DOHH2 (cell line): ENCODE data around the gene MDGA2.
"Not testable (repeated sequence)": the region's sequence is repeated elsewhere in the genome, so short reads cannot be mapped to it uniquely, and the experiment has no call there.

ENCODE experiments used
- H3F3A ChIP-seq: fragments of 200-600 bp; sonication (generic), shearing (Covaris generic); 2 replicates; pipeline ENCODE4 v1.6.0; 2016; ENCODE audit warnings: antibody characterized with exemption, mild to moderate bottlenecking; ENCODE audit not compliant: control insufficient read depth, insufficient read depth
- H3K27ac ChIP-seq: fragments of 200-600 bp; sonication (generic); 2 replicates; pipeline ENCODE4 v1.5.1; 2014; ENCODE audit warnings: low read depth, mild to moderate bottlenecking, low read length, moderate library complexity
- H3K27me3 ChIP-seq: fragments of 200-600 bp; sonication (generic); 2 replicates; pipeline ENCODE4 v1.6.1; 2014; ENCODE audit warnings: mild to moderate bottlenecking, low read length, mixed read lengths; ENCODE audit not compliant: control insufficient read depth
- H3K36me3 ChIP-seq: fragments of 200-600 bp; sonication (generic); 2 replicates; pipeline ENCODE4 v1.6.1; 2014; ENCODE audit warnings: mild to moderate bottlenecking, low read length, moderate library complexity, mixed read lengths; ENCODE audit not compliant: control insufficient read depth
- H3K4me1 ChIP-seq: fragments of 200-600 bp; sonication (generic); 2 replicates; pipeline ENCODE4 v1.6.1; 2014; ENCODE audit warnings: mild to moderate bottlenecking, low read length, mixed read lengths; ENCODE audit not compliant: control insufficient read depth
- H3K4me2 ChIP-seq: fragments of 200-600 bp; sonication (generic); 2 replicates; pipeline ENCODE4 v1.6.0; 2014; ENCODE audit warnings: mild to moderate bottlenecking, low read length, moderate library complexity
- H3K4me3 ChIP-seq: fragments of 200-600 bp; sonication (generic); 2 replicates; pipeline ENCODE4 v1.5.1; 2014; ENCODE audit warnings: mild to moderate bottlenecking, low read length, mixed read lengths
- H3K79me2 ChIP-seq: fragments of 200-600 bp; sonication (generic); 2 replicates; pipeline ENCODE4 v1.6.1; 2014; ENCODE audit warnings: mild to moderate bottlenecking, low read length, mixed read lengths; ENCODE audit not compliant: control insufficient read depth
- H3K9me2 ChIP-seq: fragments of 200-600 bp; sonication (generic); replicated peaks from 2 replicates; pipeline ENCODE4 v1.6.1; 2014; ENCODE audit warnings: mild to moderate bottlenecking, low read length, mixed read lengths; ENCODE audit not compliant: control insufficient read depth
- H3K9me3 ChIP-seq: fragments of 200-600 bp; sonication (generic); 2 replicates; pipeline ENCODE4 v1.6.1; 2014; ENCODE audit warnings: antibody characterized with exemption, low read length, mixed read lengths; ENCODE audit not compliant: control insufficient read depth, insufficient read depth
- H4K20me1 ChIP-seq: fragments of 200-600 bp; sonication (generic); 2 replicates; pipeline ENCODE4 v1.6.0; 2014; ENCODE audit warnings: low read depth, mild to moderate bottlenecking, antibody characterized with exemption, low read length, moderate library complexity; ENCODE audit not compliant: control insufficient read depth, insufficient read depth
- CTCF ChIP-seq: fragments of 200-600 bp; sonication (generic); IDR thresholded peaks from one replicate; pipeline ENCODE4 v1.5.1; 2014; ENCODE audit warnings: antibody characterized with exemption, mild to moderate bottlenecking, low read depth, low read length; ENCODE audit not compliant: poor library complexity, severe bottlenecking
- EZH2phosphoT487 ChIP-seq: fragments of 200-600 bp; sonication (generic); IDR thresholded peaks from 2 replicates; pipeline ENCODE4 v1.6.1; 2017; ENCODE audit warnings: borderline replicate concordance, mild to moderate bottlenecking, antibody characterized with exemption, low read length, moderate library complexity, mixed read lengths

The MDGA2 gene

DNA sequence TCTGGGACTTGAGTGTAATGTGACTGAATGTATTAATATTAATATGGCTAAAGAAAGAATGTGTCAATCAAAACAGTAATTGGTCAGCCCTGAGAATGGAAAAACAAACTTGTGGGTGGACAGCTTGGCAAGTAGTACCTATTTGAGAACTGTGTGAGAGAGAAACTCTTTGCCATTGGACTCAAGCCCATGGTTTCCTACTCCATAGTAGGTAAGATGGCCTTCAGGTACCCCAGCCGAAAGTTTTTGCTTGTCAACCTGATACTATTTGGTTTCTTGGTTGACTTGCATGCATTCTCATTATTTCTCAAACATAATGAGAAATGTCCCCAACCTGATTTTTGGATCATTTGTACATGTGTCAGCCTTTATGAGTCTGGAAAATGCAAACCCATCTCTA lies 391.1 kb downstream of the MDGA2 start:
- Histone ChIP-seq H3K27ac (no peak overlapping the region), H3K9me3 (no peaks in the 10 kb centered on the region), H3K9me2 (no peaks in the 10 kb centered on the region), H3F3A (no peaks in the 10 kb centered on the region), H3K4me1 (no peaks in the 10 kb centered on the region), H4K20me1 (no peaks in the 10 kb centered on the region), H3K36me3 (no peaks in the 10 kb centered on the region), H3K4me2 (no peak overlapping the region), H3K4me3 (no peak overlapping the region), H3K27me3 (no peaks in the 10 kb centered on the region), H3K79me2 (no peaks in the 10 kb centered on the region)
- TF ChIP-seq CTCF: no peak

DNA sequence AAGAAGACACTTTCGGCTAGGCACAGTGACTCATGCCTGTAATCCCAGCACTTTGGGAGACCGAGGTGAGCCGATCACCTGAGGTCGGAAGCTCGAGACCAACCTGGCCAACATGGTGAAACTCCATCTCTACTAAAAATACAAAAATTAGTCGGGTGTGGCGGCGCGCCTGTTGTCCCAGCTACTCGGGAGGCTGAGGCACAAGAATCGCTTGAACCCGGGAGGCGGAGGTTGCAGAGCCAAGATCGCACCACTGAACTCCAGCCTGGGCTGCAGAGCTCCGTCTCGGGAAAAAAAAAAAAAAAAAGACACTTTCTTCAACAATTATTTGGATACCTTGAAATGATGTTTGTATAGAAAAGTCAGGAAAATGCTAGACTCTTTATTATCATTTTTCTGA lies 393.6 kb downstream of the MDGA2 start:
- H3K27me3 ChIP-seq, H3K36me3 ChIP-seq, H3K4me3 ChIP-seq, H3K4me2 ChIP-seq, H3K9me3 ChIP-seq, H3K9me2 ChIP-seq, H3K79me2 ChIP-seq, H3F3A ChIP-seq, H3K4me1 ChIP-seq, H4K20me1 ChIP-seq, H3K27ac ChIP-seq: not testable (repeated sequence)

DNA sequence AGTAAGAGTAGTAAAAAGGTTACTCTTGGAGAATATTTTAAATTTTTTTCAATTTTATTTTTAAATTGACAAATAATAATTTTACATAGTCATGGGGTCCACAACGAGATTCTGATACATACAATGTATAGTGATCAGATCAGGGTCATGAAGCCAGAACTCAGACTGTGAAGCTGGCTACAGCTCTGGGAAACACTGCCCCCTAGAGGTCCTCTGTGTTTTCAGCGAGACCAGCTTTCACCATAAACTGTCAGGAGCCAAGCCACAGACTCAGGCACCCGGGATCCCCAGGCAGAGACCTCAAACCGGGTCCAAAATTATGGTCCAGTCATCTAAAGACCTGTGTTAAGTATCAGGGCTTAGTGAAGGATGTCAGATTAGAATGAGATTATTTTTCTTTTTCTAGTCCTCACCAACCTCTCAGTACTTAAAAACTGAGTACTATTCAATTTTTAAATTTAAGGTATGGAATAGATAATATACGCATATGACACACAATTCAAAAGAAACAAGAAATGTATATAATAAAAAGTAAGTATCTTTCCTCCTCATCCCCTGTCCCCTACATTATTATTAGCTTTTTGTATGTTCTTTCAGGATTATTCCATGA lies 397.1 kb downstream of the MDGA2 start:
- H3K79me2 ChIP-seq: no peaks in the 10 kb centered on the region
- no peaks in the 10 kb centered on the region for H3K36me3 ChIP-seq
- no peak overlapping the region for H3K4me3 ChIP-seq
- no peaks in the 10 kb centered on the region for H3K4me1 ChIP-seq
- H3K27ac ChIP-seq: no peak overlapping the region
- no peaks in the 10 kb centered on the region for H3F3A ChIP-seq
- no peaks in the 10 kb centered on the region for H3K9me2 ChIP-seq
- no peaks in the 10 kb centered on the region for H3K9me3 ChIP-seq
- no peaks in the 10 kb centered on the region for H4K20me1 ChIP-seq
- no peaks in the 10 kb centered on the region for H3K27me3 ChIP-seq
- no peak overlapping the region for H3K4me2 ChIP-seq
- TF ChIP-seq CTCF (peak; percentile 63), EZH2phosphoT487 (no peak)

- H3K79me2 ChIP-seq: no peaks in the 10 kb centered on the region
- H3K9me2 ChIP-seq: no peaks in the 10 kb centered on the region
- no peaks in the 10 kb centered on the region for H3F3A ChIP-seq
- no peaks in the 10 kb centered on the region for H3K36me3 ChIP-seq
- H3K27me3 ChIP-seq: no peaks in the 10 kb centered on the region
- no peaks in the 10 kb centered on the region for H3K4me1 ChIP-seq
- no peak for TF ChIP-seq CTCF
- TF ChIP-seq EZH2phosphoT487: no peak
- H4K20me1 ChIP-seq: no peaks in the 10 kb centered on the region
- no peak overlapping the region for H3K27ac ChIP-seq
- no peak overlapping the region for H3K4me2 ChIP-seq
- H3K9me3 ChIP-seq: no peaks in the 10 kb centered on the region
- no peak overlapping the region for H3K4me3 ChIP-seq
Measured at GRCh38 chr14:47277703-47278102, 397.7 kb downstream of the MDGA2 start.
